K562 (cell line): ENCODE results near the gene DCLK1. TPM values are rescaled to one million over a fixed set of nuclear protein-coding genes. Genes with fewer than 3 reads are reported as not detected.

Experiments
- ATAC-seq: fragments of 200-7000 bp; cut with Tn5 transposase; 3 replicates; pipeline ENCODE4 v1.9.1; 2020; ENCODE audit warnings: moderate library complexity
- BruUV-seq: library from RNA; stranded (reverse); fragments of 400-500 nt; replicated peaks from 2 replicates; lab custom pipeline; 2021; lab: Mats Ljungman, UMichigan
- CTCF ChIA-PET: fragments of 300-600 bp; formaldehyde crosslinking; extraction: SDS; loops from one replicate; lab custom pipeline; 2021; ENCODE audit warnings: low intra/inter-chr PET ratio; lab: Yijun Ruan, JAX
- POLR2A ChIA-PET: fragments of 300-600, 350-650 bp; sonication (Branson Sonifier 250); formaldehyde crosslinking; extraction: SDS; loops from one replicate; lab custom pipeline; 2021; ENCODE audit warnings: antibody characterized with exemption, inconsistent platforms; lab: Yijun Ruan, JAX
- DNase-seq, 4 experiments: peaks; one replicate each; pipeline versions ENCODE4 v3.0.0 to v3.0.0-alpha.2; 2011 to 2018; ENCODE audit warnings: low spot score in 3 of 4, mixed read lengths in 3 of 4; ENCODE audit errors: extremely low read depth in 1 of 4
- FAIRE-seq: peaks from 2 replicates; lab custom pipeline; 2011; peaks lifted over from hg19 to GRCh38; lab: Jason Lieb, UNC
- H2AFZ ChIP-seq: 2 replicates; pipeline ENCODE4 v1.6.0; 2011; ENCODE audit warnings: low read depth, low read length, control low read depth, inconsistent platforms
- H3K27ac ChIP-seq: fragments of 200-600 bp; 3 replicates; pipeline ENCODE4 v1.8.0; 2011; ENCODE audit warnings: low read depth, mild to moderate bottlenecking, control low read depth, inconsistent platforms, low read length, moderate library complexity, mixed read lengths; ENCODE audit errors: extremely low read depth
- H3K27me3 ChIP-seq, 2 experiments: fragments of 300-600 bp in 1 of 2; 2 replicates in 1 of 2; 3 replicates in 1 of 2; pipeline versions ENCODE4 v1.6.0 to v1.8.0; 2011; ENCODE audit warnings: inconsistent platforms in 2 of 2, low read length in 2 of 2, mild to moderate bottlenecking in 1 of 2, mixed read lengths in 1 of 2, moderate library complexity in 1 of 2; ENCODE audit not compliant: control insufficient read depth in 2 of 2, insufficient read depth in 2 of 2
- H3K36me3 ChIP-seq: fragments of 300-600 bp; 3 replicates; pipeline ENCODE4 v1.8.0; 2011; ENCODE audit warnings: mild to moderate bottlenecking, low read length, inconsistent platforms; ENCODE audit not compliant: control insufficient read depth, insufficient read depth
- H3K4me1 ChIP-seq, 2 experiments: fragments of 200-600 bp in 1 of 2; replicated peaks in 1 of 2; 2 replicates in 1 of 2; 3 replicates in 1 of 2; pipeline versions ENCODE4 v1.5.1 to v1.8.0; 2011; ENCODE audit warnings: inconsistent platforms in 2 of 2, low read length in 2 of 2, mild to moderate bottlenecking in 1 of 2, mixed read lengths in 1 of 2, moderate library complexity in 1 of 2; ENCODE audit not compliant: control insufficient read depth in 2 of 2, insufficient read depth in 2 of 2
- H3K4me2 ChIP-seq: 2 replicates; pipeline ENCODE4 v1.6.1; 2011; ENCODE audit warnings: low read length, control low read depth, inconsistent platforms, mixed read lengths; ENCODE audit not compliant: insufficient read depth
- H3K4me3 ChIP-seq: fragments of 200-600 bp; sonication (generic), shearing (Covaris generic); 2 replicates; pipeline ENCODE4 v1.5.1; 2016; ENCODE audit warnings: control low read depth, inconsistent platforms
- H3K79me2 ChIP-seq: fragments of 200-600 bp; 3 replicates; pipeline ENCODE4 v1.8.0; 2011; ENCODE audit warnings: low read length, inconsistent platforms; ENCODE audit not compliant: control insufficient read depth, insufficient read depth
- H3K9ac ChIP-seq, 2 experiments: 2 replicates each; pipeline versions ENCODE4 v1.6.0 to v1.6.1; 2011; ENCODE audit warnings: low read depth in 2 of 2, low read length in 2 of 2, control low read depth in 1 of 2, inconsistent platforms in 1 of 2, mild to moderate bottlenecking in 1 of 2, mixed read lengths in 1 of 2; ENCODE audit not compliant: insufficient read depth in 1 of 2
- H3K9me1 ChIP-seq: one replicate; pipeline ENCODE4 v1.6.0; 2011; ENCODE audit warnings: inconsistent platforms, mild to moderate bottlenecking, low read length, moderate library complexity; ENCODE audit not compliant: control insufficient read depth, insufficient read depth
- H3K9me3 ChIP-seq: replicated peaks from 2 replicates; pipeline ENCODE4 v1.5.1; 2011; ENCODE audit warnings: low read depth, low read length, inconsistent platforms; ENCODE audit not compliant: control insufficient read depth, insufficient read depth
- H4K20me1 ChIP-seq: replicated peaks from 2 replicates; pipeline ENCODE4 v1.6.1; 2011; ENCODE audit warnings: low read length, inconsistent platforms, mixed read lengths; ENCODE audit not compliant: control insufficient read depth, insufficient read depth
- BRF1 ChIP-seq: IDR thresholded peaks from 3 replicates; pipeline ENCODE4 v1.6.1; 2011; ENCODE audit warnings: borderline replicate concordance, mild to moderate bottlenecking; ENCODE audit not compliant: insufficient read length; ENCODE audit errors: extremely low read depth
- CEBPB ChIP-seq: fragments of 450-650 bp; IDR thresholded peaks from 2 replicates; pipeline ENCODE4 v1.6.1; 2016; ENCODE audit warnings: missing genetic modification characterization, missing compliant biosample characterization
- CUX1 ChIP-seq: fragments of 200-800 bp; sonication (Bioruptor generic); IDR thresholded peaks from 2 replicates; pipeline ENCODE4 v1.6.1; 2016; ENCODE audit warnings: missing genetic modification characterization, missing compliant biosample characterization
- DLX4 ChIP-seq: fragments of 250-450 bp; sonication (Bioruptor Pico); IDR thresholded peaks from 2 replicates; pipeline ENCODE4 v1.6.1; 2021; ENCODE audit warnings: mild to moderate bottlenecking
- IRF2 ChIP-seq: sonication (generic); formaldehyde crosslinking; IDR thresholded peaks from 2 replicates; pipeline ENCODE4 v1.8.1; 2022; ENCODE audit warnings: mild to moderate bottlenecking, missing genetic modification reagents
- LARP7 ChIP-seq: fragments of 450-650 bp; IDR thresholded peaks from 2 replicates; pipeline ENCODE4 v1.6.1; 2016
- MBD1 ChIP-seq: fragments of 250-450 bp; sonication (Bioruptor Pico); IDR thresholded peaks from 2 replicates; pipeline ENCODE4 v1.8.0; 2022; ENCODE audit warnings: inconsistent platforms
- NFATC3 ChIP-seq: fragments of 450-650 bp; IDR thresholded peaks from 2 replicates; pipeline ENCODE4 v1.6.1; 2017; ENCODE audit warnings: mild to moderate bottlenecking
- SNIP1 ChIP-seq: fragments of 450-650 bp; IDR thresholded peaks from 2 replicates; pipeline ENCODE4 v1.7.1; 2017; ENCODE audit warnings: low read depth, mild to moderate bottlenecking
- SOX6 ChIP-seq: fragments of 450-650 bp; IDR thresholded peaks from 2 replicates; pipeline ENCODE4 v1.6.1; 2014; ENCODE audit warnings: mild to moderate bottlenecking
- YBX1 ChIP-seq: fragments of 450-650 bp; IDR thresholded peaks from 2 replicates; pipeline ENCODE4 v1.7.1; 2016; ENCODE audit warnings: mild to moderate bottlenecking
- ZNF280A ChIP-seq: fragments of 450-650 bp; IDR thresholded peaks from 2 replicates; pipeline ENCODE4 v1.6.1; 2018; ENCODE audit warnings: mild to moderate bottlenecking, low read depth; ENCODE audit not compliant: partially characterized antibody
- ZNF561 ChIP-seq: fragments of 450-650 bp; formaldehyde crosslinking; conservative IDR thresholded peaks from 2 replicates; pipeline ENCODE4 v1.4.0; 2020; ENCODE audit warnings: mild to moderate bottlenecking, moderate library complexity
- WGBS: fragments of 100-300 bp; shearing (Covaris generic); methylation state at CpG from one replicate; pipeline ENCODE4 v1.1.6; 2016; ENCODE audit warnings: low coverage, mixed read lengths; ENCODE audit not compliant: insufficient coverage; ENCODE audit errors: missing lambda C conversion rate; 5-methylcytosine and 5-hydroxymethylcytosine counted together
- in situ Hi-C: fragments of 300-500 bp; cut with MboI; formaldehyde crosslinking; loops from 4 replicates; pipeline ENCODE4 v1.15.0; 2018; ENCODE audit warnings: inconsistent platforms, mixed read lengths
- intact Hi-C: fragments of 100-400 bp; cut with micrococcal nuclease; formaldehyde crosslinking; loops from 2 replicates; pipeline ENCODE4 v1.14.2; 2022
- polyA plus RNA-seq, 8 experiments: library from polyadenylated mRNA; depleted of rRNA in 4 of 8; stranded (reverse) in 5 of 8; unstranded in 3 of 8; fragments of >200 nt; fragmentation: Nextera tagmentation in 2 of 8; fragmentation: Illumina TruSeq in 1 of 8; extraction: Ambion mirVana in 2 of 8; extraction: Trizol in 1 of 8; gene quantifications; 2 replicates each; pipeline versions ENCODE4 v1.2.1 to v1.2.3, GENCODE V29; 2011 to 2014; ENCODE audit warnings: inconsistent platforms in 1 of 8, missing spikeins in 1 of 8
- total RNA-seq, 7 experiments: library from RNA; depleted of rRNA in 6 of 7; stranded (reverse); fragments of >200 nt in 6 of 7; fragmentation: Illumina TruSeq in 2 of 7; extraction: Trizol in 2 of 7; gene quantifications; 2 replicates each; pipeline versions ENCODE4 v1.2.1 to v1.2.3, GENCODE V29; 2011 to 2021; ENCODE audit warnings: low replicate concordance in 1 of 7

DCLK1 gene
- total and polyA plus RNA-seq, 9 of the 15 experiments (the other 6 are each of a cell fraction or from before 2014, with no cell fraction given): 0.07 TPM; not detected in 8

GRCh38 chr13:35789335-35790165, 341.6 kb downstream of the DCLK1 start:
- in situ Hi-C loops: no loop called here
- FAIRE-seq: peak; percentile 48
- CTCF ChIA-PET: interaction anchor here (0.8 kb wide), 1 partner anchor 12 kb away, joined by 3 read pairs; no protein-coding TSS in a partner anchor
- no peak for TF ChIP-seq ZNF561
- TF ChIP-seq LARP7: no peak
- TF ChIP-seq MBD1 (CRISPR knock-in tag): no peak
- TF ChIP-seq NFATC3: no peak
- TF ChIP-seq IRF2: no peak
- TF ChIP-seq CEBPB (tag): no peak
- TF ChIP-seq SOX6: no peak
- no peak for TF ChIP-seq CUX1 (CRISPR knock-in tag)
- no peak for TF ChIP-seq YBX1
- no peak for TF ChIP-seq DLX4
- TF ChIP-seq BRF1: no peak
- no peak for TF ChIP-seq ZNF280A
- no peak for TF ChIP-seq SNIP1

More at GRCh38 chr13:35789335-35790165, 341.6 kb downstream of the DCLK1 start:
- POLR2A ChIA-PET: interaction anchor here (1.0 kb wide), 1 partner anchor 9 kb away, joined by 4 read pairs; no protein-coding TSS in a partner anchor
- Histone ChIP-seq H3K36me3 (no peaks in the 10 kb centered on the region), H3K9me3 (no peaks in the 10 kb centered on the region), H3K79me2 (no peaks in the 10 kb centered on the region), H2AFZ (no peak overlapping the region), H3K27ac (no peak overlapping the region), H4K20me1 (no peaks in the 10 kb centered on the region), H3K4me3 (no peak overlapping the region), H3K9me1 (no peaks in the 10 kb centered on the region), H3K4me1 (no peaks in the 10 kb centered on the region), H3K4me2 (no peak overlapping the region), H3K27me3 (no peaks in the 10 kb centered on the region), H3K9ac (no peak overlapping the region)
- no TSS peak for BruUV-seq
- no peak for ATAC-seq
- peak in 2 of 4 experiments; percentile 3 to 9 for DNase-seq
- 11% methylated on average over 4 of the region's 6 CpGs for WGBS
- intact Hi-C loops: no loop called here
